ENCODE data around the gene FAM163B.

FAM163B gene

DNA sequence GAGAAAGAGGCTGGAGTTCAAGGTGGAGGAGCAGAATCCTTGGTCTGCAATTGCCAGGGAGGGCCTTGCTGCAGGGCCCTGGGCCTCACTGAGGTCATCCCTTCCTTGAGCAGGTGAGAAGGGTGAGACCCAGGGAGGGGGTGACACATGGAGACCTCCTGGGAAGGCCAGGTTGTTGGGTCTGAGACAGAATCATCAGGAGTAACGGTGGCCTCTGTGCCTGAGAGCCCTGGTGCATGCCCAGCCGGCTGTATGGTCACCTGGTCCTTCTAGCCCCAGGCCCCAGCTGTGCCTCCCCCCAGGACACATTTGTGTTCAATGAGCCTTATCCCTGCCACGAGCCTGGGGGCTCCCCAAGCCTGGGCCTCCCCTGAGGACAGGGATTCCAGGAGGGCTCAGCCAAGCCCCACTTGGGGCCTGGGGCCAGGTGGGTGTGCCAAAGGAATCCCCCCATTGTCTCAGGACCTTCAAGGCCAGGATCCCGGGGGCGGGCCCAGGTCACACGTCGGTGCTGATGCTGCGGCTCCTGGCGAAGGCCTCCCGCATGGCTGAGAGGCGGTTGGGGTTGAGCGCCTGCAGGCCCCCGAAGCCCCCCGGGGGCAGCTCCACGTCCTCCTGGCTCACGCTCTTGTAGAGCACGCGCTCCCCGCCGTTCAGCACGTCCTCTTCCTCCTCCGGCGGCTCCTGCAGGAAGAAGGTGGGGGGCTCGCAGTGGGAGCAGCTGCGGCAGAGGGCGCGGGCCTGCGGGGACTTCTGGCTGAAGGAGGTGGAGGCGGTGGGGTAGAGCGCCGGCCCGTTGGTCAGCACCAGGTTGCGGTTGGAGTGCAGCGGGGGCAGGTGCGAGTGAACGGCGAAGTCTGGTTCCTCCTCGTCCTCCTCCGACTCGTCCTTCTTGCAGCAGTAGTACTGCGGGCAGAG, 30.4 kb downstream of the FAM163B start:
- TF ChIP-seq, protein P1, sequence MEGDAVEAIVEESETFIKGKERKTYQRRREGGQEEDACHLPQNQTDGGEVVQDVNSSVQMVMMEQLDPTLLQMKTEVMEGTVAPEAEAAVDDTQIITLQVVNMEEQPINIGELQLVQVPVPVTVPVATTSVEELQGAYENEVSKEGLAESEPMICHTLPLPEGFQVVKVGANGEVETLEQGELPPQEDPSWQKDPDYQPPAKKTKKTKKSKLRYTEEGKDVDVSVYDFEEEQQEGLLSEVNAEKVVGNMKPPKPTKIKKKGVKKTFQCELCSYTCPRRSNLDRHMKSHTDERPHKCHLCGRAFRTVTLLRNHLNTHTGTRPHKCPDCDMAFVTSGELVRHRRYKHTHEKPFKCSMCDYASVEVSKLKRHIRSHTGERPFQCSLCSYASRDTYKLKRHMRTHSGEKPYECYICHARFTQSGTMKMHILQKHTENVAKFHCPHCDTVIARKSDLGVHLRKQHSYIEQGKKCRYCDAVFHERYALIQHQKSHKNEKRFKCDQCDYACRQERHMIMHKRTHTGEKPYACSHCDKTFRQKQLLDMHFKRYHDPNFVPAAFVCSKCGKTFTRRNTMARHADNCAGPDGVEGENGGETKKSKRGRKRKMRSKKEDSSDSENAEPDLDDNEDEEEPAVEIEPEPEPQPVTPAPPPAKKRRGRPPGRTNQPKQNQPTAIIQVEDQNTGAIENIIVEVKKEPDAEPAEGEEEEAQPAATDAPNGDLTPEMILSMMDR (IDR thresholded peaks at IDR 0.05; ENCODE audit: insufficient read depth, low read length, poor library complexity, severe bottlenecking), result no peak
- Histone ChIP-seq H3K4me3 (replicated peaks; ENCODE audit: low read depth, low read length) (no peak overlapping the region), H3K27me3 (replicated peaks; ENCODE audit: control insufficient read depth, insufficient read depth, low read length) (peaks cover under 1% of the 10 kb centered on the region), H3K36me3 (ENCODE audit: control insufficient read depth, insufficient read depth, low read length) (no peaks in the 10 kb centered on the region)
- no peak for DNase-seq (ENCODE audit: extremely low read depth, insufficient read length)

GRCh38 chr9:133577737-133578112, 31.5 kb downstream of the FAM163B start:
- no peaks in the 10 kb centered on the region; the same call in none of the 2 replicates for H3K27me3 ChIP-seq (replicated peaks; ENCODE audit: control insufficient read depth, insufficient read depth, low read length)
- no peak for DNase-seq (ENCODE audit: extremely low read depth, insufficient read length)
- TF ChIP-seq, protein P1 (IDR thresholded peaks at IDR 0.05; ENCODE audit: insufficient read depth, low read length, poor library complexity, severe bottlenecking), result no peak

DNA sequence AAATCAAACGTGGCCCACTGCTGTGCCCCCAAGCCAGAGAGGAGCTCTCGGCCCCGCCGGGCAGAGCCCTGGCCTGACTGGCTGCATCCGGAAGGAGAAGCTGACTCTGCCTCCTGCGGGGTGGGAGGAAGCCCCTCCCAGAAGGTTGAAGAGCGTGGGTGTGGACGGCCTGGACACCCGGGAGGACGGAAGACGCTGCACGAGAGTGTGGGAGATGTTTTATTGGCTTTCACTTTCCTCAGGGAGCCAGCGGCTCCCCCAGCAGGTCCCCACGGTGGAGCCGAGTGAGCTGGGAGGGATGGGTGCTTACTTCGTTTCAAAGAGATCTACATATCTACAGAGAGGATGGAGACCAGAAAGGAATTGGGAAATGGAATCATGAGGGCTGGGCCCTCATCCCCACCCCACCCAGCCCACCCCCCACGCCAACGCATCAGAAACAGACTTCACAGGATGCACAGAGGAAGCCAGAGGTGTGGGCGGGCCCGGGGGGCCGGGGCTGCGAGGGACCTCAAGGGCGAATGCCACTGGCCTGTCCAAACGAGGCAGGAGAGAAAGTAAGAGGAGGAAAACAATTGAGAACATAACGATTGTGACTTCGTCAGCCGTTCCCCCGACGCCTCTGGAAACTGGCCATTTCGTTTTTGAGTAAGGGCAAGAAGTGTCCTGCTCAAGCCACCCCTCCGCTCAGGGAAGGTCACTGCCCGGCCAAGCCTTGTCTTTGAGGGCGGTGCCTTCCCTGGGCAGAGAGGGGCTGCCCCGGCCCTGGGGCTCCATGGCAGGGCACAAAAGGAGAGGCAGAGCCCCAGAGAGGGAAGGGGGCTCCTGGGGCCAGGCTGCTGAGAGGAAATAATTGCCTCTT, 32.1 kb downstream of the FAM163B start:
- TF ChIP-seq, protein P1 (IDR thresholded peaks at IDR 0.05; ENCODE audit: insufficient read depth, low read length, poor library complexity, severe bottlenecking), result no peak
- Histone ChIP-seq H3K36me3 (ENCODE audit: control insufficient read depth, insufficient read depth, low read length) (no peaks in the 10 kb centered on the region), H3K27me3 (replicated peaks; ENCODE audit: control insufficient read depth, insufficient read depth, low read length) (no peaks in the 10 kb centered on the region; the same call in none of the 2 replicates), H3K4me3 (replicated peaks; ENCODE audit: low read depth, low read length) (no peak overlapping the region)
- DNase-seq (ENCODE audit: extremely low read depth, insufficient read length), result no peak

More at GRCh38 chr9:133577737-133578112, 31.5 kb downstream of the FAM163B start:
- no peak overlapping the region for H3K4me3 ChIP-seq (replicated peaks; ENCODE audit: low read depth, low read length)
- H3K36me3 ChIP-seq (ENCODE audit: control insufficient read depth, insufficient read depth, low read length), result no peaks in the 10 kb centered on the region

- TF ChIP-seq, protein P1 (IDR thresholded peaks at IDR 0.05; ENCODE audit: insufficient read depth, low read length, poor library complexity, severe bottlenecking), result no peak
- DNase-seq (ENCODE audit: extremely low read depth, insufficient read length), result no peak
- H3K27me3 ChIP-seq (replicated peaks; ENCODE audit: control insufficient read depth, insufficient read depth, low read length), result no peaks in the 10 kb centered on the region; the same call in none of the 2 replicates
- H3K36me3 ChIP-seq (ENCODE audit: control insufficient read depth, insufficient read depth, low read length), result no peaks in the 10 kb centered on the region
- H3K4me3 ChIP-seq (replicated peaks; ENCODE audit: low read depth, low read length), result no peak overlapping the region
These were observed 32.9 kb downstream of the FAM163B start for GRCh38 chr9:133576031-133576874.
